CD14-positive monocyte (primary cell): Measurements from ENCODE around the gene PHKA2. TPM values are rescaled to one million over a fixed set of nuclear protein-coding genes. Genes with fewer than 3 reads are reported as not detected.
"Not testable (repeated sequence)": the region's sequence is repeated elsewhere in the genome, so short reads cannot be mapped to it uniquely, and the experiment has no call there.

Experiments
- DNase-seq, 3 donors: peaks; one replicate each; pipeline ENCODE4 v3.0.0-alpha.2; 2011 to 2022
- H2AFZ ChIP-seq: 2 replicates; pipeline ENCODE4 v1.6.0; 2012; ENCODE audit warnings: mild to moderate bottlenecking, low read depth, low read length, inconsistent platforms; ENCODE audit not compliant: insufficient read depth, poor library complexity, severe bottlenecking
- H3K27ac ChIP-seq, 2 donors: 1 replicate in 1 of 2; 2 replicates in 1 of 2; pipeline ENCODE4 v1.5.1; 2012 to 2013; ENCODE audit warnings: low read length in 2 of 2, control low read depth in 1 of 2, inconsistent platforms in 1 of 2, low read depth in 1 of 2, mild to moderate bottlenecking in 1 of 2
- H3K27me3 ChIP-seq, 2 donors: one replicate each; pipeline versions ENCODE4 v1.6.0 to v1.6.1; 2011 to 2013; ENCODE audit warnings: low read length in 2 of 2; ENCODE audit not compliant: control insufficient read depth in 2 of 2, insufficient read depth in 2 of 2
- H3K36me3 ChIP-seq, 2 donors: replicated peaks in 1 of 2; 1 replicate in 1 of 2; 2 replicates in 1 of 2; pipeline versions ENCODE4 v1.5.1 to v1.6.1; 2012 to 2013; ENCODE audit warnings: low read length in 2 of 2, control low read depth in 1 of 2, inconsistent platforms in 1 of 2, mild to moderate bottlenecking in 1 of 2; ENCODE audit not compliant: insufficient read depth in 2 of 2, control insufficient read depth in 1 of 2
- H3K4me1 ChIP-seq, 2 donors: 1 replicate in 1 of 2; 2 replicates in 1 of 2; pipeline versions ENCODE4 v1.5.1 to v1.6.1; 2012 to 2013; ENCODE audit warnings: low read length in 2 of 2, control low read depth in 1 of 2, inconsistent platforms in 1 of 2, mild to moderate bottlenecking in 1 of 2, moderate library complexity in 1 of 2; ENCODE audit not compliant: insufficient read depth in 2 of 2, control insufficient read depth in 1 of 2
- H3K4me2 ChIP-seq: replicated peaks from 2 replicates; pipeline ENCODE3; 2012; ENCODE audit warnings: low read length, moderate library complexity, mild to moderate bottlenecking; ENCODE audit not compliant: poor library complexity, severe bottlenecking; ENCODE audit errors: extremely low read depth
- H3K4me3 ChIP-seq, 3 experiments: fragments of 200-600 bp in 1 of 3; sonication (generic) in 1 of 3; replicated peaks in 1 of 3; 1 replicate in 2 of 3; 2 replicates in 1 of 3; pipeline ENCODE4 v1.5.1; 2011 to 2013; ENCODE audit warnings: low read length in 3 of 3, mild to moderate bottlenecking in 3 of 3, control low read depth in 2 of 3, low read depth in 2 of 3, inconsistent platforms in 1 of 3, moderate library complexity in 1 of 3
- H3K79me2 ChIP-seq: 2 replicates; pipeline ENCODE4 v1.6.0; 2012; ENCODE audit warnings: mild to moderate bottlenecking, control low read depth, inconsistent platforms, low read length, moderate library complexity; ENCODE audit not compliant: insufficient read depth
- H3K9ac ChIP-seq: 2 replicates; pipeline ENCODE4 v1.6.0; 2017; ENCODE audit warnings: low read length, mild to moderate bottlenecking; ENCODE audit not compliant: insufficient read depth, poor library complexity, severe bottlenecking
- H3K9me3 ChIP-seq, 2 donors: replicated peaks in 1 of 2; 1 replicate in 1 of 2; 2 replicates in 1 of 2; pipeline versions ENCODE4 v1.5.1 to v1.6.1; 2012 to 2013; ENCODE audit warnings: low read length in 2 of 2, control low read depth in 1 of 2; ENCODE audit not compliant: control insufficient read depth in 1 of 2, insufficient read depth in 1 of 2
- H4K20me1 ChIP-seq: 2 replicates; pipeline ENCODE4 v1.6.0; 2012; ENCODE audit warnings: mild to moderate bottlenecking, low read length, control low read depth, moderate library complexity; ENCODE audit not compliant: insufficient read depth
- H3K27ac Mint-ChIP-seq, 7 donors: one replicate each; pipeline ENCODE4 v1.8.0; 2020; ENCODE audit warnings: mild to moderate bottlenecking in 7 of 7, mixed read lengths in 7 of 7, moderate library complexity in 6 of 7, inconsistent platforms in 2 of 7
- H3K27me3 Mint-ChIP-seq, 3 donors: one replicate each; pipeline ENCODE4 v1.8.0; 2021 to 2022; ENCODE audit warnings: low read depth in 3 of 3, mild to moderate bottlenecking in 3 of 3, mixed read lengths in 3 of 3, moderate library complexity in 3 of 3, inconsistent platforms in 1 of 3
- H3K36me3 Mint-ChIP-seq, 2 donors: one replicate each; pipeline ENCODE4 v1.8.0; 2020; ENCODE audit warnings: mixed read lengths in 2 of 2, inconsistent platforms in 1 of 2, mild to moderate bottlenecking in 1 of 2
- H3K4me1 Mint-ChIP-seq: one replicate; pipeline ENCODE4 v1.8.0; 2020; ENCODE audit warnings: mild to moderate bottlenecking, mixed read lengths
- H3K4me3 Mint-ChIP-seq, 2 donors: one replicate each; pipeline ENCODE4 v1.8.0; 2020; ENCODE audit warnings: mild to moderate bottlenecking in 2 of 2, mixed read lengths in 2 of 2, moderate library complexity in 1 of 2
- H3K9me3 Mint-ChIP-seq, 7 donors: one replicate each; pipeline ENCODE4 v1.8.0; 2020 to 2022; ENCODE audit warnings: mixed read lengths in 7 of 7, mild to moderate bottlenecking in 6 of 7, moderate library complexity in 6 of 7, inconsistent platforms in 2 of 7
- WGBS: methylation state at CpG from one replicate; pipeline ENCODE4 v1.1.5; 2013; ENCODE audit warnings: missing lambda C conversion rate; ENCODE audit not compliant: insufficient coverage; 5-methylcytosine and 5-hydroxymethylcytosine counted together
- intact Hi-C, 2 donors: fragments of 100-400 bp; cut with micrococcal nuclease; formaldehyde crosslinking; loops; one replicate each; pipeline versions ENCODE4 v1.15.0 to v1.15.1; 2023
- polyA plus RNA-seq, 3 donors: library from polyadenylated mRNA; depleted of rRNA in 1 of 3; unstranded in 2 of 3; stranded (reverse) in 1 of 3; fragments of 300-500 nt in 2 of 3; fragments of >200 nt in 1 of 3; fragmentation: Illumina TruSeq in 2 of 3; gene quantifications; 1 replicate in 2 of 3; 2 replicates in 1 of 3; pipeline ENCODE4 v1.2.3, GENCODE V29; 2012 to 2021
- TF ChIP-seq, protein P1 (sequence below): fragments of 200-600 bp; IDR thresholded peaks from one replicate; pipeline ENCODE4 v1.8.0; 2022; ENCODE audit warnings: antibody characterized with exemption, mild to moderate bottlenecking

The PHKA2 gene
- polyA plus RNA-seq, 3 donors = 8.7 to 63.3 (median 9.1) TPM

DNA sequence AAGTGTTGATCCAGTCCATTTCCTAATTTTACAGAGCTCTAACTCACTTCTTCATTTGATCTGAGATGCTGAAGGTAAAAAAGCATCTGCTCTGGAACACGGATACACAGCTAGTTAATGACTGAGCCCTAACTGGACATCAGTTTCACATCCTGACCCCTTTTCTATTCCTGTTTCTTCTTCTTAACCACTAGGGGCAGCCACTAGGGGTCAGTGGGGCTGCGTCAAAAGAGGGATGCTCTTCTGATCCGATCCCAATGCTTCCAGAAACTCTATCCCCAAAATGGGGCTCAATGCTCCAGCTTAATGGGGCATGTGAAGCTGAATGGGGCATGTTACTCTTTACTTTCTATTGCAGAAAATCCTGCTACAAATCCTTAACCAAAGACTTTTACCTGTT is 33.4 kb upstream of the PHKA2 start:
- no peaks in the 10 kb centered on the region for H3K9me3 ChIP-seq
- no peaks in the 10 kb centered on the region for H3K36me3 ChIP-seq
- no peaks in the 10 kb centered on the region for H4K20me1 ChIP-seq
- H3K27ac ChIP-seq = no peak overlapping the region
- no peaks in the 10 kb centered on the region for H3K27me3 ChIP-seq
- Mint-ChIP-seq H3K4me3 (no peak overlapping the region), H3K36me3 (no peaks in the 10 kb centered on the region), H3K9me3 (no peaks in the 10 kb centered on the region), H3K27me3 (peaks cover 0 to 6% (median 0%) of the 10 kb centered on the region in 3 donors), H3K27ac (no peak overlapping the region), H3K4me1 (no peaks in the 10 kb centered on the region)
- DNase-seq = peak in 2 of 3 donors; percentile 0 to 5
- no peaks in the 10 kb centered on the region for H3K79me2 ChIP-seq
- H3K9ac ChIP-seq = no peak overlapping the region
- H2AFZ ChIP-seq = no peak overlapping the region
- intact Hi-C loops = no loop called here
- no peak overlapping the region for H3K4me2 ChIP-seq
- TF ChIP-seq, protein P1, sequence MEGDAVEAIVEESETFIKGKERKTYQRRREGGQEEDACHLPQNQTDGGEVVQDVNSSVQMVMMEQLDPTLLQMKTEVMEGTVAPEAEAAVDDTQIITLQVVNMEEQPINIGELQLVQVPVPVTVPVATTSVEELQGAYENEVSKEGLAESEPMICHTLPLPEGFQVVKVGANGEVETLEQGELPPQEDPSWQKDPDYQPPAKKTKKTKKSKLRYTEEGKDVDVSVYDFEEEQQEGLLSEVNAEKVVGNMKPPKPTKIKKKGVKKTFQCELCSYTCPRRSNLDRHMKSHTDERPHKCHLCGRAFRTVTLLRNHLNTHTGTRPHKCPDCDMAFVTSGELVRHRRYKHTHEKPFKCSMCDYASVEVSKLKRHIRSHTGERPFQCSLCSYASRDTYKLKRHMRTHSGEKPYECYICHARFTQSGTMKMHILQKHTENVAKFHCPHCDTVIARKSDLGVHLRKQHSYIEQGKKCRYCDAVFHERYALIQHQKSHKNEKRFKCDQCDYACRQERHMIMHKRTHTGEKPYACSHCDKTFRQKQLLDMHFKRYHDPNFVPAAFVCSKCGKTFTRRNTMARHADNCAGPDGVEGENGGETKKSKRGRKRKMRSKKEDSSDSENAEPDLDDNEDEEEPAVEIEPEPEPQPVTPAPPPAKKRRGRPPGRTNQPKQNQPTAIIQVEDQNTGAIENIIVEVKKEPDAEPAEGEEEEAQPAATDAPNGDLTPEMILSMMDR = peak; percentile 26
- no peaks in the 10 kb centered on the region for H3K4me1 ChIP-seq
- no peak overlapping the region for H3K4me3 ChIP-seq
- WGBS = no CpG with 5 or more reads among the region's 3 CpGs

DNA sequence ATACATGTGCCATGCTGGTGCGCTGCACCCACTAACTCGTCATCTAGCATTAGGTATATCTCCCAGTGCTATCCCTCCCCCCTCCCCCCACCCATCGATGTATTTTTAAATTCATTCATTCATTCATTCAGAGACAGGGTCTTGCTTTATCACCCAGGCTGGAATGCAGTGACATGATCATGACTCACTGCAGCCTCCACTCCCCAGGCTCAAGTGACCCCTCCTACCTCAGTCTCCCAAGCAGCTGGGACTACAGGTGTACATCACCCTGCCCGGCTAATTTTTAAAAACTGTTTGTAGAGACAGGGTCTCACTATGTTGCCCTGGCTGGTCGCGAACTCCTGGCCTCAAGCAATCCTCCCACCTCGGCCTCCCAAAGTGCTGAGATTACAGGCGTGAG is 32.7 kb upstream of the PHKA2 start:
- H3K36me3 Mint-ChIP-seq, H3K9me3 Mint-ChIP-seq: not testable (repeated sequence)
- WGBS = 93% methylated on average over 5 of the region's 8 CpGs

More for the DNA sequence above, 32.7 kb upstream of the PHKA2 start:
- H3K9me3 ChIP-seq, H3K36me3 ChIP-seq, H3K27ac ChIP-seq, intact Hi-C loops, H3K79me2 ChIP-seq, H3K27me3 ChIP-seq, H3K9ac ChIP-seq, DNase-seq, H3K4me2 ChIP-seq, H2AFZ ChIP-seq, H3K4me3 Mint-ChIP-seq, H3K27me3 Mint-ChIP-seq, H3K4me1 Mint-ChIP-seq, H4K20me1 ChIP-seq, H3K4me3 ChIP-seq, H3K4me1 ChIP-seq, H3K27ac Mint-ChIP-seq: not testable (repeated sequence)
